ENCODE measurements around the gene TP53INP2. TPM values are rescaled to one million over a fixed set of nuclear protein-coding genes. Genes with fewer than 3 reads are reported as not detected.

The TP53INP2 gene
- total RNA-seq, 4 donors from 2014 or later, result 1.2 to 23.2 (median 2.8) TPM

DNA sequence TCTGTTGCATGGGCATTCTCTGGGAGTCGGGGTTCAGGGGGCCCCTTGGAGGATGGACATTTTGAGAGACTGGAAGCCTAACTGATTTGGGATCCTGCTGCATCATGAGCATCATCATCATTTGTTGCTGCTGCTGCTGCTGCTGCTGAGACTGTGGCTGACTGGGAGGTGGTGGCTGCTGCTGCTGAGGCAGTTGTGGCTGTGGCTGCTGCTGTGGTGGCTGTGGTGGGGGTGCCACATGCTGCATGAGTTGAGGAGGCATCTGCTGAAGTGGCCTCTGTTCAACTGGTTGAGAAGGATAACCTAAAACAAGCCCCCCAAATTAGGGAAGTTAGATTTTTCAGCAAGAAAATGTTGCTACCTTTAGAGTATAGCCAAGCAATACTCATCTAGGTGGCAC lies 38.9 kb downstream of the TP53INP2 start:
- H3K36me3 ChIP-seq, result no peaks in the 10 kb centered on the region
- TF ChIP-seq POLR2A (IDR thresholded peaks at IDR 0.05), result no peak
- TF ChIP-seq, protein P1, sequence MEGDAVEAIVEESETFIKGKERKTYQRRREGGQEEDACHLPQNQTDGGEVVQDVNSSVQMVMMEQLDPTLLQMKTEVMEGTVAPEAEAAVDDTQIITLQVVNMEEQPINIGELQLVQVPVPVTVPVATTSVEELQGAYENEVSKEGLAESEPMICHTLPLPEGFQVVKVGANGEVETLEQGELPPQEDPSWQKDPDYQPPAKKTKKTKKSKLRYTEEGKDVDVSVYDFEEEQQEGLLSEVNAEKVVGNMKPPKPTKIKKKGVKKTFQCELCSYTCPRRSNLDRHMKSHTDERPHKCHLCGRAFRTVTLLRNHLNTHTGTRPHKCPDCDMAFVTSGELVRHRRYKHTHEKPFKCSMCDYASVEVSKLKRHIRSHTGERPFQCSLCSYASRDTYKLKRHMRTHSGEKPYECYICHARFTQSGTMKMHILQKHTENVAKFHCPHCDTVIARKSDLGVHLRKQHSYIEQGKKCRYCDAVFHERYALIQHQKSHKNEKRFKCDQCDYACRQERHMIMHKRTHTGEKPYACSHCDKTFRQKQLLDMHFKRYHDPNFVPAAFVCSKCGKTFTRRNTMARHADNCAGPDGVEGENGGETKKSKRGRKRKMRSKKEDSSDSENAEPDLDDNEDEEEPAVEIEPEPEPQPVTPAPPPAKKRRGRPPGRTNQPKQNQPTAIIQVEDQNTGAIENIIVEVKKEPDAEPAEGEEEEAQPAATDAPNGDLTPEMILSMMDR (IDR thresholded peaks at IDR 0.05), result no peak
- DNase-seq, result no peak
- H3K4me3 ChIP-seq, result no peak overlapping the region
- H3K27ac ChIP-seq, result no peak overlapping the region
- no peaks in the 10 kb centered on the region for H3K9me3 ChIP-seq
- H3K4me1 ChIP-seq, result no peaks in the 10 kb centered on the region
- H3K27me3 ChIP-seq, result no peaks in the 10 kb centered on the region
- intact Hi-C loops (cut with DNase I; ENCODE audit: low total_unique reads), result no loop called here

GRCh38 chr20:34744340-34744739 lies 40.2 kb downstream of the TP53INP2 start:
- H3K27ac ChIP-seq, result no peak overlapping the region
- no peak for DNase-seq
- H3K36me3 ChIP-seq, result no peaks in the 10 kb centered on the region
- H3K4me1 ChIP-seq, result no peaks in the 10 kb centered on the region
- no peak overlapping the region for H3K4me3 ChIP-seq
- TF ChIP-seq POLR2A (IDR thresholded peaks at IDR 0.05), result no peak
- TF ChIP-seq, protein P1 (IDR thresholded peaks at IDR 0.05), result no peak
- intact Hi-C loops (cut with DNase I; ENCODE audit: low total_unique reads), result no loop called here
- H3K9me3 ChIP-seq, result no peaks in the 10 kb centered on the region
- H3K27me3 ChIP-seq, result no peaks in the 10 kb centered on the region

GRCh38 chr20:34744847-34745246 lies 40.7 kb downstream of the TP53INP2 start:
- Histone ChIP-seq H3K27ac (no peak overlapping the region), H3K27me3 (no peaks in the 10 kb centered on the region), H3K36me3 (no peaks in the 10 kb centered on the region), H3K4me1 (no peaks in the 10 kb centered on the region), H3K4me3 (no peak overlapping the region), H3K9me3 (no peaks in the 10 kb centered on the region)
- intact Hi-C loops (cut with DNase I; ENCODE audit: low total_unique reads), result no loop called here
- DNase-seq, result no peak
- no peak for TF ChIP-seq POLR2A (IDR thresholded peaks at IDR 0.05)
- TF ChIP-seq, protein P1 (IDR thresholded peaks at IDR 0.05), result no peak

DNA sequence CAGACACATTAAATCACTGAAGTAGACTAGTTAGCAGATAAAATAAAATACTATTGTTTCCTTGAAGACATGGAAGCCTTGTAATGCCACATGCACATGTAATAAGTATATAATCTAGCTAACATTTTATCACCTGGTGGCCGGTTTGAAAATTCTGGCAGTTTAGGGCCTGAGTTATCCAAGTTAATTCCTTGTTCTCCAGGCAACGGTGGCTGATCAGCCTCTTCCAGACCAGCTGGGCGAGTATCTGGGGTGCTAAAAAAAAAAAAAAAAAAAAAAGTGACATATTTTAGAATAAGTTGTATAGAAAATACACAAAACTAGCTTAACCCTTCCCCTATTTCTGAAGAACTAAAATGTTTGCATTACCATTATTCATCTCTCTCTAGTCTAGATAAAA lies 42.5 kb downstream of the TP53INP2 start:
- no peak for TF ChIP-seq POLR2A (IDR thresholded peaks at IDR 0.05)
- TF ChIP-seq, protein P1 (IDR thresholded peaks at IDR 0.05), result no peak
- H3K9me3 ChIP-seq, result no peaks in the 10 kb centered on the region
- intact Hi-C loops (cut with DNase I; ENCODE audit: low total_unique reads), result no loop called here

GRCh38 chr20:34747479-34747878 lies 43.3 kb downstream of the TP53INP2 start:
- H3K27ac ChIP-seq, result no peak overlapping the region
- DNase-seq, result no peak
- intact Hi-C loops (cut with DNase I; ENCODE audit: low total_unique reads), result no loop called here
- no peaks in the 10 kb centered on the region for H3K9me3 ChIP-seq
- no peak overlapping the region for H3K4me3 ChIP-seq
- no peaks in the 10 kb centered on the region for H3K4me1 ChIP-seq
- no peaks in the 10 kb centered on the region for H3K27me3 ChIP-seq
- TF ChIP-seq, protein P1 (IDR thresholded peaks at IDR 0.05), result no peak
- TF ChIP-seq POLR2A (IDR thresholded peaks at IDR 0.05), result no peak
- H3K36me3 ChIP-seq, result no peaks in the 10 kb centered on the region

More for the DNA sequence above, 42.5 kb downstream of the TP53INP2 start:
- Histone ChIP-seq H3K4me1 (no peaks in the 10 kb centered on the region), H3K27me3 (no peaks in the 10 kb centered on the region), H3K4me3 (no peak overlapping the region), H3K27ac (no peak overlapping the region), H3K36me3 (no peaks in the 10 kb centered on the region)
- no peak for DNase-seq

All from uterus (tissue), 4 donors.